CD14-positive monocyte (primary cell): ENCODE results near the gene WFDC6. TPM values are rescaled to one million over a fixed set of nuclear protein-coding genes. Genes with fewer than 3 reads are reported as not detected.

Source experiments
- DNase-seq, 3 donors: peaks; one replicate each; pipeline ENCODE4 v3.0.0-alpha.2; 2011 to 2022
- H2AFZ ChIP-seq: 2 replicates; pipeline ENCODE4 v1.6.0; 2012; ENCODE audit warnings: mild to moderate bottlenecking, low read depth, low read length, inconsistent platforms; ENCODE audit not compliant: insufficient read depth, poor library complexity, severe bottlenecking
- H3K27ac ChIP-seq, 2 donors: 1 replicate in 1 of 2; 2 replicates in 1 of 2; pipeline ENCODE4 v1.5.1; 2012 to 2013; ENCODE audit warnings: low read length in 2 of 2, control low read depth in 1 of 2, inconsistent platforms in 1 of 2, low read depth in 1 of 2, mild to moderate bottlenecking in 1 of 2
- H3K27me3 ChIP-seq, 2 donors: one replicate each; pipeline versions ENCODE4 v1.6.0 to v1.6.1; 2011 to 2013; ENCODE audit warnings: low read length in 2 of 2; ENCODE audit not compliant: control insufficient read depth in 2 of 2, insufficient read depth in 2 of 2
- H3K36me3 ChIP-seq, 2 donors: replicated peaks in 1 of 2; 1 replicate in 1 of 2; 2 replicates in 1 of 2; pipeline versions ENCODE4 v1.5.1 to v1.6.1; 2012 to 2013; ENCODE audit warnings: low read length in 2 of 2, control low read depth in 1 of 2, inconsistent platforms in 1 of 2, mild to moderate bottlenecking in 1 of 2; ENCODE audit not compliant: insufficient read depth in 2 of 2, control insufficient read depth in 1 of 2
- H3K4me1 ChIP-seq, 2 donors: 1 replicate in 1 of 2; 2 replicates in 1 of 2; pipeline versions ENCODE4 v1.5.1 to v1.6.1; 2012 to 2013; ENCODE audit warnings: low read length in 2 of 2, control low read depth in 1 of 2, inconsistent platforms in 1 of 2, mild to moderate bottlenecking in 1 of 2, moderate library complexity in 1 of 2; ENCODE audit not compliant: insufficient read depth in 2 of 2, control insufficient read depth in 1 of 2
- H3K4me2 ChIP-seq: replicated peaks from 2 replicates; pipeline ENCODE3; 2012; ENCODE audit warnings: low read length, moderate library complexity, mild to moderate bottlenecking; ENCODE audit not compliant: poor library complexity, severe bottlenecking; ENCODE audit errors: extremely low read depth
- H3K4me3 ChIP-seq, 3 experiments: fragments of 200-600 bp in 1 of 3; sonication (generic) in 1 of 3; replicated peaks in 1 of 3; 1 replicate in 2 of 3; 2 replicates in 1 of 3; pipeline ENCODE4 v1.5.1; 2011 to 2013; ENCODE audit warnings: low read length in 3 of 3, mild to moderate bottlenecking in 3 of 3, control low read depth in 2 of 3, low read depth in 2 of 3, inconsistent platforms in 1 of 3, moderate library complexity in 1 of 3
- H3K79me2 ChIP-seq: 2 replicates; pipeline ENCODE4 v1.6.0; 2012; ENCODE audit warnings: mild to moderate bottlenecking, control low read depth, inconsistent platforms, low read length, moderate library complexity; ENCODE audit not compliant: insufficient read depth
- H3K9ac ChIP-seq: 2 replicates; pipeline ENCODE4 v1.6.0; 2017; ENCODE audit warnings: low read length, mild to moderate bottlenecking; ENCODE audit not compliant: insufficient read depth, poor library complexity, severe bottlenecking
- H3K9me3 ChIP-seq, 2 donors: replicated peaks in 1 of 2; 1 replicate in 1 of 2; 2 replicates in 1 of 2; pipeline versions ENCODE4 v1.5.1 to v1.6.1; 2012 to 2013; ENCODE audit warnings: low read length in 2 of 2, control low read depth in 1 of 2; ENCODE audit not compliant: control insufficient read depth in 1 of 2, insufficient read depth in 1 of 2
- H4K20me1 ChIP-seq: 2 replicates; pipeline ENCODE4 v1.6.0; 2012; ENCODE audit warnings: mild to moderate bottlenecking, low read length, control low read depth, moderate library complexity; ENCODE audit not compliant: insufficient read depth
- H3K27ac Mint-ChIP-seq, 7 donors: one replicate each; pipeline ENCODE4 v1.8.0; 2020; ENCODE audit warnings: mild to moderate bottlenecking in 7 of 7, mixed read lengths in 7 of 7, moderate library complexity in 6 of 7, inconsistent platforms in 2 of 7
- H3K27me3 Mint-ChIP-seq, 3 donors: one replicate each; pipeline ENCODE4 v1.8.0; 2021 to 2022; ENCODE audit warnings: low read depth in 3 of 3, mild to moderate bottlenecking in 3 of 3, mixed read lengths in 3 of 3, moderate library complexity in 3 of 3, inconsistent platforms in 1 of 3
- H3K36me3 Mint-ChIP-seq, 2 donors: one replicate each; pipeline ENCODE4 v1.8.0; 2020; ENCODE audit warnings: mixed read lengths in 2 of 2, inconsistent platforms in 1 of 2, mild to moderate bottlenecking in 1 of 2
- H3K4me1 Mint-ChIP-seq: one replicate; pipeline ENCODE4 v1.8.0; 2020; ENCODE audit warnings: mild to moderate bottlenecking, mixed read lengths
- H3K4me3 Mint-ChIP-seq, 2 donors: one replicate each; pipeline ENCODE4 v1.8.0; 2020; ENCODE audit warnings: mild to moderate bottlenecking in 2 of 2, mixed read lengths in 2 of 2, moderate library complexity in 1 of 2
- H3K9me3 Mint-ChIP-seq, 7 donors: one replicate each; pipeline ENCODE4 v1.8.0; 2020 to 2022; ENCODE audit warnings: mixed read lengths in 7 of 7, mild to moderate bottlenecking in 6 of 7, moderate library complexity in 6 of 7, inconsistent platforms in 2 of 7
- WGBS: methylation state at CpG from one replicate; pipeline ENCODE4 v1.1.5; 2013; ENCODE audit warnings: missing lambda C conversion rate; ENCODE audit not compliant: insufficient coverage; 5-methylcytosine and 5-hydroxymethylcytosine counted together
- intact Hi-C, 2 donors: fragments of 100-400 bp; cut with micrococcal nuclease; formaldehyde crosslinking; loops; one replicate each; pipeline versions ENCODE4 v1.15.0 to v1.15.1; 2023
- polyA plus RNA-seq, 3 donors: library from polyadenylated mRNA; depleted of rRNA in 1 of 3; unstranded in 2 of 3; stranded (reverse) in 1 of 3; fragments of 300-500 nt in 2 of 3; fragments of >200 nt in 1 of 3; fragmentation: Illumina TruSeq in 2 of 3; gene quantifications; 1 replicate in 2 of 3; 2 replicates in 1 of 3; pipeline ENCODE4 v1.2.3, GENCODE V29; 2012 to 2021
- TF ChIP-seq, protein P1 (sequence below): fragments of 200-600 bp; IDR thresholded peaks from one replicate; pipeline ENCODE4 v1.8.0; 2022; ENCODE audit warnings: antibody characterized with exemption, mild to moderate bottlenecking

The WFDC6 gene
- polyA plus RNA-seq, 3 donors: not detected

DNA sequence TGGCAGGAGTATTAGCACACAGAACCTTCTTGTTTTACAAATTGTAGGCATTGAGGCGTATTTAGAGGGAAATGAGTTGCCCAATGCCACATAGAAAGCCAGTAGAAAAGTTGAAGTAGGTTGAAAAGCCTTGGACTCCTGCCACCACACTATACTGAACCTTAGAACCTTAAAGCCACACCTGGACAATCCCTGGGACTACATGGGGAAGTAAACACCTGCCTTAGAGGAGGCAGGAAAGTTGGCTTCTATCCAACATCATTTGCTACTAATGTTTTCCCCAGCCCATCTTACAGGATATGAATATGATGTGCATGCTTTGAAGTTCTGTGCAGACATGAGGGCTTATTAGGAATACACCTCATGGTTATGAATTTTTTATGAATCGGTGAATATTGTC is 13.2 kb upstream of the WFDC6 start:
- Histone ChIP-seq H3K4me2 (no peak overlapping the region), H3K9me3 (no peaks in the 10 kb centered on the region), H4K20me1 (no peaks in the 10 kb centered on the region), H3K27me3 (no peaks in the 10 kb centered on the region), H3K27ac (no peak overlapping the region), H2AFZ (no peak overlapping the region), H3K4me1 (no peaks in the 10 kb centered on the region), H3K79me2 (no peaks in the 10 kb centered on the region), H3K36me3 (no peaks in the 10 kb centered on the region), H3K4me3 (no peak overlapping the region), H3K9ac (no peak overlapping the region)
- Mint-ChIP-seq H3K36me3 (no peaks in the 10 kb centered on the region), H3K4me3 (no peak overlapping the region), H3K27ac (no peak overlapping the region), H3K9me3 (peaks cover 0 to 4% (median 3%) of the 10 kb centered on the region in 7 donors), H3K4me1 (no peaks in the 10 kb centered on the region), H3K27me3 (peaks cover 6 to 20% (median 6%) of the 10 kb centered on the region in 3 donors)
- TF ChIP-seq, protein P1, sequence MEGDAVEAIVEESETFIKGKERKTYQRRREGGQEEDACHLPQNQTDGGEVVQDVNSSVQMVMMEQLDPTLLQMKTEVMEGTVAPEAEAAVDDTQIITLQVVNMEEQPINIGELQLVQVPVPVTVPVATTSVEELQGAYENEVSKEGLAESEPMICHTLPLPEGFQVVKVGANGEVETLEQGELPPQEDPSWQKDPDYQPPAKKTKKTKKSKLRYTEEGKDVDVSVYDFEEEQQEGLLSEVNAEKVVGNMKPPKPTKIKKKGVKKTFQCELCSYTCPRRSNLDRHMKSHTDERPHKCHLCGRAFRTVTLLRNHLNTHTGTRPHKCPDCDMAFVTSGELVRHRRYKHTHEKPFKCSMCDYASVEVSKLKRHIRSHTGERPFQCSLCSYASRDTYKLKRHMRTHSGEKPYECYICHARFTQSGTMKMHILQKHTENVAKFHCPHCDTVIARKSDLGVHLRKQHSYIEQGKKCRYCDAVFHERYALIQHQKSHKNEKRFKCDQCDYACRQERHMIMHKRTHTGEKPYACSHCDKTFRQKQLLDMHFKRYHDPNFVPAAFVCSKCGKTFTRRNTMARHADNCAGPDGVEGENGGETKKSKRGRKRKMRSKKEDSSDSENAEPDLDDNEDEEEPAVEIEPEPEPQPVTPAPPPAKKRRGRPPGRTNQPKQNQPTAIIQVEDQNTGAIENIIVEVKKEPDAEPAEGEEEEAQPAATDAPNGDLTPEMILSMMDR: no peak
- no peak for DNase-seq
- intact Hi-C loops: no loop called here
- WGBS: 100% methylated on average over 1 of the region's 2 CpGs

DNA sequence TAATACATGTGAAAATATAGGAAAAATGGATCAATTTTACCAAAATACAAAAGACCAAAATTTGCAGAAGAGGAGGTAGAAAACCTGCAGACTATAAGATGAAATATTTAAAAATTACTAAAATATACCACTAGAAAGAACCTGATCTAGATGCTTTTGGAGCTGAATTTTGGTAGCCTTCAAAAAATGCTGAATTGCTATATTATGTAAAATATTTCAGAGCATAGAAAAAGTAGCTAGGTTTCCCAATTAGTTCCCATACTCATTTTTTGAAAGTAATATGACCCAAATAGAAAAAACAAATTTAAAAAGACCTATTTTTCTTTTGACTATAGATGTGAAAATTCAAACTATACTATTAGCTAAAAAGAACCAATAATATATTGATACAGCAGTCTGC is 11.5 kb upstream of the WFDC6 start:
- Histone ChIP-seq H2AFZ (no peak overlapping the region), H3K4me2 (no peak overlapping the region), H3K27ac (no peak overlapping the region), H3K9me3 (no peaks in the 10 kb centered on the region), H4K20me1 (no peaks in the 10 kb centered on the region), H3K79me2 (no peaks in the 10 kb centered on the region), H3K9ac (no peak overlapping the region), H3K36me3 (no peaks in the 10 kb centered on the region), H3K27me3 (peaks cover 2% of the 10 kb centered on the region in 2 donors), H3K4me3 (no peak overlapping the region), H3K4me1 (no peaks in the 10 kb centered on the region)
- H3K36me3 Mint-ChIP-seq: no peaks in the 10 kb centered on the region
- H3K9me3 Mint-ChIP-seq: peaks cover 0 to 4% (median 3%) of the 10 kb centered on the region in 7 donors
- H3K4me1 Mint-ChIP-seq: no peaks in the 10 kb centered on the region
- TF ChIP-seq, protein P1: no peak
- no peak overlapping the region for H3K4me3 Mint-ChIP-seq
- H3K27me3 Mint-ChIP-seq: peaks cover 6 to 25% (median 6%) of the 10 kb centered on the region in 3 donors
- intact Hi-C loops: no loop called here
- DNase-seq: no peak
- no peak overlapping the region for H3K27ac Mint-ChIP-seq
